HepG2 (cell line): ENCODE data around the gene TMEM164. TPM values are rescaled to one million over a fixed set of nuclear protein-coding genes. Genes with fewer than 3 reads are reported as not detected.

ENCODE experiments used
- ATAC-seq: fragments of 200-7000 bp; cut with Tn5 transposase; 3 replicates; pipeline ENCODE4 v1.9.1; 2020; ENCODE audit warnings: mild to moderate bottlenecking, moderate library complexity
- BruUV-seq: library from RNA; stranded (reverse); fragments of 400-500 nt; replicated peaks from 2 replicates; lab custom pipeline; 2021; lab: Mats Ljungman, UMichigan
- CTCF ChIA-PET: fragments of 300-600 bp; formaldehyde crosslinking; extraction: SDS; loops from one replicate; lab custom pipeline; 2021; ENCODE audit warnings: low total read pairs, inconsistent platforms, low intra/inter-chr PET ratio; lab: Yijun Ruan, JAX
- POLR2A ChIA-PET: fragments of 350-600 bp; sonication (Branson Sonifier 250); formaldehyde crosslinking; loops from one replicate; lab custom pipeline; 2020; ENCODE audit warnings: antibody characterized with exemption, inconsistent platforms; lab: Yijun Ruan, JAX
- DNase-seq: peaks from one replicate; pipeline ENCODE4 v3.0.0-alpha.2; 2015; ENCODE audit warnings: low spot score
- FAIRE-seq: peaks from 3 replicates; lab custom pipeline; 2011; peaks lifted over from hg19 to GRCh38; lab: Jason Lieb, UNC
- H2AFZ ChIP-seq: one replicate; pipeline ENCODE4 v1.6.1; 2011; ENCODE audit warnings: low read length, inconsistent platforms
- H3K27ac ChIP-seq: fragments of 300-600 bp; 3 replicates; pipeline ENCODE4 v1.8.0; 2011; ENCODE audit warnings: mixed run types, mild to moderate bottlenecking, mixed read lengths, low read length, inconsistent platforms; ENCODE audit not compliant: insufficient read depth; ENCODE audit errors: extremely low read length
- H3K27me3 ChIP-seq, 2 experiments: fragments of 200-600 bp in 1 of 2; 2 replicates in 1 of 2; 3 replicates in 1 of 2; pipeline versions ENCODE4 v1.6.0 to v1.8.0; 2011; ENCODE audit warnings: low read length in 2 of 2, mild to moderate bottlenecking in 2 of 2, moderate library complexity in 2 of 2, inconsistent platforms in 1 of 2; ENCODE audit not compliant: insufficient read depth in 2 of 2, control insufficient read depth in 1 of 2
- H3K36me3 ChIP-seq, 2 experiments: fragments of 200-600 bp in 1 of 2; replicated peaks in 1 of 2; 2 replicates in 1 of 2; 3 replicates in 1 of 2; pipeline versions ENCODE4 v1.5.1 to v1.8.0; 2011; ENCODE audit warnings: low read length in 2 of 2, inconsistent platforms in 1 of 2; ENCODE audit not compliant: insufficient read depth in 2 of 2, control insufficient read depth in 1 of 2
- H3K4me1 ChIP-seq: 2 replicates; pipeline ENCODE4 v1.5.1; 2012; ENCODE audit warnings: low read length, inconsistent platforms; ENCODE audit not compliant: insufficient read depth
- H3K4me2 ChIP-seq: 2 replicates; pipeline ENCODE4 v1.6.0; 2011; ENCODE audit warnings: low read depth, low read length, inconsistent platforms
- H3K4me3 ChIP-seq, 3 experiments: fragments of 200-600 bp in 1 of 3; sonication (generic), shearing (Covaris generic) in 1 of 3; replicated peaks in 1 of 3; 2 replicates each; pipeline ENCODE4 v1.5.1; 2011 to 2016; ENCODE audit warnings: low read length in 3 of 3, inconsistent platforms in 2 of 3, low read depth in 2 of 3, mild to moderate bottlenecking in 2 of 3, control low read depth in 1 of 3, mixed read lengths in 1 of 3; ENCODE audit not compliant: insufficient read depth in 1 of 3
- H3K79me2 ChIP-seq: one replicate; pipeline ENCODE4 v1.6.1; 2011; ENCODE audit warnings: low read length, inconsistent platforms; ENCODE audit not compliant: insufficient read depth
- H3K9ac ChIP-seq: 2 replicates; pipeline ENCODE4 v1.6.0; 2011; ENCODE audit warnings: mild to moderate bottlenecking, low read depth, low read length, inconsistent platforms; ENCODE audit not compliant: insufficient read depth
- H3K9me3 ChIP-seq: 2 replicates; pipeline ENCODE4 v1.5.1; 2012; ENCODE audit warnings: mild to moderate bottlenecking, low read length
- H4K20me1 ChIP-seq: 2 replicates; pipeline ENCODE4 v1.6.0; 2011; ENCODE audit warnings: inconsistent platforms, mild to moderate bottlenecking, low read length, moderate library complexity; ENCODE audit not compliant: insufficient read depth
- FIP1L1 ChIP-seq: fragments of 200-400 bp; formaldehyde crosslinking; IDR thresholded peaks from 2 replicates; pipeline ENCODE4 v1.6.1; 2018; ENCODE audit warnings: low read depth, mild to moderate bottlenecking, low read length, moderate library complexity, borderline replicate concordance; ENCODE audit not compliant: insufficient read depth
- GTF2F1 ChIP-seq: fragments of 150-350 bp; IDR thresholded peaks from 2 replicates; pipeline ENCODE4 v1.6.1; 2014; ENCODE audit warnings: low read length
- HNRNPLL ChIP-seq: fragments of 200-400 bp; formaldehyde crosslinking; IDR thresholded peaks from 2 replicates; pipeline ENCODE4 v1.6.1; 2017; ENCODE audit warnings: mild to moderate bottlenecking, low read depth, low read length; ENCODE audit not compliant: poor library complexity, severe bottlenecking
- SUZ12 ChIP-seq: fragments of 150-350 bp; IDR thresholded peaks from 2 replicates; pipeline ENCODE4 v1.6.1; 2014; ENCODE audit warnings: low read depth, low read length
- THAP11 ChIP-seq: IDR thresholded peaks from 2 replicates; pipeline ENCODE4 v1.6.1; 2016; ENCODE audit warnings: missing biosample characterization, missing genetic modification reagents
- ZNF674 ChIP-seq: sonication (generic); formaldehyde crosslinking; IDR thresholded peaks from 2 replicates; pipeline ENCODE4 v1.5.0; 2020; ENCODE audit warnings: low read depth, mild to moderate bottlenecking, missing genetic modification reagents
- ZNF788 ChIP-seq: sonication (generic); formaldehyde crosslinking; IDR thresholded peaks from 2 replicates; pipeline ENCODE4 v1.5.0; 2020; ENCODE audit warnings: mild to moderate bottlenecking, missing genetic modification reagents, borderline replicate concordance
- WGBS: methylation state at CpG from one replicate; pipeline ENCODE4 v1.1.6; 2017; ENCODE audit warnings: low lambda C conversion rate; 5-methylcytosine and 5-hydroxymethylcytosine counted together
- in situ Hi-C: cut with HindIII; loops from 2 replicates; pipeline ENCODE4 v1.10.0; 2017; ENCODE audit warnings: low pct_unique_long_range_greater_than_20kb; ENCODE audit not compliant: extremely low pct_ligation_motif_present
- intact Hi-C: fragments of 100-400 bp; cut with micrococcal nuclease; formaldehyde crosslinking; loops from one replicate; pipeline ENCODE4 v1.10.0; 2022; ENCODE audit not compliant: unreplicated experiment
- polyA plus RNA-seq, 8 experiments: library from polyadenylated mRNA; depleted of rRNA in 3 of 8; stranded (reverse) in 7 of 8; unstranded in 1 of 8; fragments of >200 nt; fragmentation: Illumina TruSeq in 4 of 8; extraction: Trizol in 4 of 8; gene quantifications; 2 replicates each; pipeline versions ENCODE4 v1.2.1 to v1.2.3, GENCODE V29; 2011 to 2016; ENCODE audit warnings: low read depth in 4 of 8, missing spikeins in 1 of 8, mixed read lengths in 1 of 8; ENCODE audit not compliant: insufficient read depth in 1 of 8
- total RNA-seq, 5 experiments: library from RNA; depleted of rRNA; stranded (reverse); fragments of >200 nt; fragmentation: Illumina TruSeq; extraction: Trizol; gene quantifications; 2 replicates each; pipeline ENCODE4 v1.2.3, GENCODE V29; 2016; ENCODE audit warnings: low read depth in 1 of 5
- TF ChIP-seq, protein P1 (sequence below): sonication (generic); formaldehyde crosslinking; IDR thresholded peaks from 2 replicates; pipeline ENCODE4 v1.4.0; 2020; ENCODE audit warnings: mild to moderate bottlenecking, missing genetic modification reagents
- TF ChIP-seq, protein P2 (sequence below): sonication (generic); formaldehyde crosslinking; IDR thresholded peaks from 2 replicates; pipeline ENCODE4 v1.5.0; 2020; ENCODE audit warnings: missing genetic modification reagents
- TF ChIP-seq, protein P3 (sequence below): sonication (generic); formaldehyde crosslinking; IDR thresholded peaks from 2 replicates; pipeline ENCODE4 v1.4.0; 2020; ENCODE audit warnings: missing genetic modification reagents, mild to moderate bottlenecking, borderline replicate concordance
- TF ChIP-seq, protein P4 (sequence below): sonication (generic); formaldehyde crosslinking; IDR thresholded peaks from 2 replicates; pipeline ENCODE4 v1.4.0; 2020; ENCODE audit warnings: missing genetic modification reagents

TMEM164 gene
- total and polyA plus RNA-seq, 2 of the 13 experiments (the other 11 are each of a cell fraction or from before 2014, with no cell fraction given) = 5.8 to 13.2 TPM

DNA sequence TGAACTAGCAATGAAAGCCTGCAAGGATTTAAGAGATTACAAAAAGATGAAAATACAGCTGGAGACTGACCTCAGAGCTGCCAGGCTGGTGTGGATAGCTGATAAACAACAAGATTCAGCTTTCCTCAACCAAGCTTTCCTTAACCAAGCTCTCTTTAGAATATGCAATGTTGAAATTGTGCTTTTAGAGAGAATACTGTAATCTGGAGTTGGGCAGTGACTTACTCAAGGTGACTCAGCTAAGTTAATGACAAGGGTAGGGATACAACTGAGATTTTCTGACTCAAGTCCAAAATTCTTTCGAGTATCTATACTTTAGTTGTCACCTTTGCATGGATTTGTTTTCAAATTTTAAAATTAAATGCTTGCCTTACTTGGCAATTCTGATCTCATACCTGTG, 217.0 kb downstream of the TMEM164 start:
- DNase-seq (no peak), ATAC-seq (no peak), FAIRE-seq (no peak)
- Histone ChIP-seq H3K4me1 (no peaks in the 10 kb centered on the region), H3K27me3 (no peaks in the 10 kb centered on the region), H3K36me3 (no peaks in the 10 kb centered on the region), H3K9ac (no peak overlapping the region), H3K4me3 (no peak overlapping the region), H2AFZ (no peak overlapping the region), H3K79me2 (no peaks in the 10 kb centered on the region), H3K9me3 (no peaks in the 10 kb centered on the region), H3K4me2 (no peak overlapping the region), H3K27ac (no peak overlapping the region), H4K20me1 (no peaks in the 10 kb centered on the region)
- intact Hi-C loops = no loop called here
- WGBS = 80% methylated on average over 1 of the region's 1 CpG
- BruUV-seq = no TSS peak
- POLR2A ChIA-PET = no interaction called here
- CTCF ChIA-PET = no interaction called here
- in situ Hi-C loops = no loop called here
- TF ChIP-seq, protein P1, sequence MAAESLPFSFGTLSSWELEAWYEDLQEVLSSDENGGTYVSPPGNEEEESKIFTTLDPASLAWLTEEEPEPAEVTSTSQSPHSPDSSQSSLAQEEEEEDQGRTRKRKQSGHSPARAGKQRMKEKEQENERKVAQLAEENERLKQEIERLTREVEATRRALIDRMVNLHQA (CRISPR knock-in tag) = no peak
- TF ChIP-seq, protein P2, sequence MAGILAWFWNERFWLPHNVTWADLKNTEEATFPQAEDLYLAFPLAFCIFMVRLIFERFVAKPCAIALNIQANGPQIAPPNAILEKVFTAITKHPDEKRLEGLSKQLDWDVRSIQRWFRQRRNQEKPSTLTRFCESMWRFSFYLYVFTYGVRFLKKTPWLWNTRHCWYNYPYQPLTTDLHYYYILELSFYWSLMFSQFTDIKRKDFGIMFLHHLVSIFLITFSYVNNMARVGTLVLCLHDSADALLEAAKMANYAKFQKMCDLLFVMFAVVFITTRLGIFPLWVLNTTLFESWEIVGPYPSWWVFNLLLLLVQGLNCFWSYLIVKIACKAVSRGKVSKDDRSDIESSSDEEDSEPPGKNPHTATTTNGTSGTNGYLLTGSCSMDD (CRISPR knock-in tag) = no peak
- TF ChIP-seq, protein P3, sequence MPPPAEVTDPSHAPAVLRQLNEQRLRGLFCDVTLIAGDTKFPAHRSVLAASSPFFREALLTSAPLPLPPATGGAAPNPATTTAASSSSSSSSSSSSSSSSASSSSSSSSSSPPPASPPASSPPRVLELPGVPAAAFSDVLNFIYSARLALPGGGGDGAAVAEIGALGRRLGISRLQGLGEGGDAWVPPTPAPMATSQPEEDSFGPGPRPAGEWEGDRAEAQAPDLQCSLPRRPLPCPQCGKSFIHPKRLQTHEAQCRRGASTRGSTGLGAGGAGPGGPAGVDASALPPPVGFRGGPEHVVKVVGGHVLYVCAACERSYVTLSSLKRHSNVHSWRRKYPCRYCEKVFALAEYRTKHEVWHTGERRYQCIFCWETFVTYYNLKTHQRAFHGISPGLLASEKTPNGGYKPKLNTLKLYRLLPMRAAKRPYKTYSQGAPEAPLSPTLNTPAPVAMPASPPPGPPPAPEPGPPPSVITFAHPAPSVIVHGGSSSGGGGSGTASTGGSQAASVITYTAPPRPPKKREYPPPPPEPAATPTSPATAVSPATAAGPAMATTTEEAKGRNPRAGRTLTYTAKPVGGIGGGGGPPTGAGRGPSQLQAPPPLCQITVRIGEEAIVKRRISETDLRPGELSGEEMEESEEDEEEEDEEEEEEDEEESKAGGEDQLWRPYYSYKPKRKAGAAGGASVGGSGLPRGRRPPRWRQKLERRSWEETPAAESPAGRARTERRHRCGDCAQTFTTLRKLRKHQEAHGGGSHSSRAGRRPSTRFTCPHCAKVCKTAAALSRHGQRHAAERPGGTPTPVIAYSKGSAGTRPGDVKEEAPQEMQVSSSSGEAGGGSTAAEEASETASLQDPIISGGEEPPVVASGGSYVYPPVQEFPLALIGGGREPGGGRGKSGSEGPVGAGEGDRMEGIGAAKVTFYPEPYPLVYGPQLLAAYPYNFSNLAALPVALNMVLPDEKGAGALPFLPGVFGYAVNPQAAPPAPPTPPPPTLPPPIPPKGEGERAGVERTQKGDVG (CRISPR knock-in tag) = no peak
- TF ChIP-seq ZNF674 (CRISPR knock-in tag) (no peak), GTF2F1 (no peak), HNRNPLL (no peak), SUZ12 (no peak), FIP1L1 (no peak), THAP11 (no peak), ZNF788 (CRISPR knock-in tag) (no peak)
- TF ChIP-seq, protein P4, sequence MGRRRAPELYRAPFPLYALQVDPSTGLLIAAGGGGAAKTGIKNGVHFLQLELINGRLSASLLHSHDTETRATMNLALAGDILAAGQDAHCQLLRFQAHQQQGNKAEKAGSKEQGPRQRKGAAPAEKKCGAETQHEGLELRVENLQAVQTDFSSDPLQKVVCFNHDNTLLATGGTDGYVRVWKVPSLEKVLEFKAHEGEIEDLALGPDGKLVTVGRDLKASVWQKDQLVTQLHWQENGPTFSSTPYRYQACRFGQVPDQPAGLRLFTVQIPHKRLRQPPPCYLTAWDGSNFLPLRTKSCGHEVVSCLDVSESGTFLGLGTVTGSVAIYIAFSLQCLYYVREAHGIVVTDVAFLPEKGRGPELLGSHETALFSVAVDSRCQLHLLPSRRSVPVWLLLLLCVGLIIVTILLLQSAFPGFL (CRISPR knock-in tag) = no peak
